Measurements from ENCODE around the gene MYO3B. TPM values are rescaled to one million over a fixed set of nuclear protein-coding genes. Genes with fewer than 3 reads are reported as not detected.

MYO3B gene
- total and polyA plus RNA-seq, 2 of the 8 experiments (the other 6 are each of a cell fraction or from before 2014, with no cell fraction given) = 0.17 to 0.19 TPM

DNA sequence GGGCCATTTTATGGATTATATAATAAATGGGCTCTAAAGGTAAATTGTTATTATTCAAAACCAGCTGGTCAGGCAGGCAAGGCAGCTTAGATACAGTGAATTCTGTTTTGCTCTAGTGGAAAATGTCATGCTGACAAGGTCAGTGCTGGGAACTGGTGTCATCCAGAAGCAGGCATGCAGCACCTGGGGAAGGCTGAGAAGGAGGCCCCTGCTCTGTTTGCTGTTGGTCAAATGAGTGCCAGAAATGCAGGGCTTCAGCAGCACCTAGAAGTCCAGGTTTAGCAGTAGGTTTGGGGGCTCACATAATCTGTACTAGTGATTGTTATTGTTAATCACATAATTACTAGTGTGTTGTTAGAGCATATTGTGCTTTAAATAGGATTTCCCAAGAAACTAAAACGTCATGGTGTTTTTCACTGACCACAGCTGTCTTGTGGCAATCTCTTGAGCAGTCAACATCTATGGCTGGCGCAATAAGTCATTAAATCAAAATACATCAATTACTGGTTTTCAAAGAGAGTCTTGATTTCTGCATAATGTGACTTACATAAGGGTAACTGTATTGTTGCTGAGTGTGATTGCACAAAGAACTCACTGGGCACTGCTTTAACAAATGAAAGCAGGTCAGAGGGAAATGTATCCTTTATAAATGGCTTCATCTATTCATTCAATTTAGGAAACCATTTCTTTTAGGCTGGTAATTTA, 99.1 kb downstream of the MYO3B start:
- H2AFZ ChIP-seq (ENCODE audit: low read length) = 0 out of 2 replicates have a peak overlapping the region, but pooled peaks have one; percentile 1
- no peak for TF ChIP-seq GABPA (IDR thresholded peaks at IDR 0.05; ENCODE audit: borderline replicate concordance, insufficient read depth, low read length)
- TF ChIP-seq SAP30 (IDR thresholded peaks at IDR 0.05; ENCODE audit: insufficient read depth, insufficient replicate concordance, low read length) = no peak
- TF ChIP-seq NRF1 (IDR thresholded peaks at IDR 0.05; ENCODE audit: low read depth, low read length) = no peak
- no peak for TF ChIP-seq KDM4A (IDR thresholded peaks at IDR 0.05; ENCODE audit: low read depth, low read length, severe bottlenecking)
- TF ChIP-seq CBX8 (IDR thresholded peaks at IDR 0.05; ENCODE audit: borderline replicate concordance, low read depth, low read length) = no peak
- no peak for TF ChIP-seq CBX5 (IDR thresholded peaks at IDR 0.05; ENCODE audit: low read depth, low read length)
- TF ChIP-seq SP1 (IDR thresholded peaks at IDR 0.05; ENCODE audit: low read depth, low read length) = no peak
- no peak for TF ChIP-seq MAFK (IDR thresholded peaks at IDR 0.05; ENCODE audit: low read depth, low read length)

More for the DNA sequence above, 99.1 kb downstream of the MYO3B start:
- Histone ChIP-seq H3K9me3 (ENCODE audit: insufficient read depth in 2 of 2, low read depth in 1 of 2, low read length in 1 of 2) (no peaks in the 10 kb centered on the region), H3K36me3 (ENCODE audit: control insufficient read depth in 2 of 4, insufficient read depth in 4 of 4, low read length in 3 of 4) (no peaks in the 10 kb centered on the region), H3K9ac (replicated peaks in 1 of 4; ENCODE audit: extremely low read depth in 1 of 4, low read depth in 3 of 4, low read length in 3 of 4) (no peak overlapping the region), H3K23ac (ENCODE audit: insufficient read length) (no peak overlapping the region), H3K4ac (replicated peaks; ENCODE audit: insufficient read length, low read depth, low read length) (no peak overlapping the region), H3K56ac (replicated peaks; ENCODE audit: insufficient read length, low read depth, low read length) (no peak overlapping the region), H4K5ac (ENCODE audit: insufficient read length, low read depth, low read length) (no peak overlapping the region), H3K27ac (ENCODE audit: low read depth, low read length) (no peak overlapping the region), H3K27me3 (replicated peaks in 1 of 4; ENCODE audit: control insufficient read depth in 3 of 4, extremely low read depth in 1 of 4, insufficient read depth in 3 of 4, low read length in 3 of 4) (no peaks in the 10 kb centered on the region), H3K18ac (ENCODE audit: extremely low read depth, low read length) (no peak overlapping the region), H3K14ac (ENCODE audit: insufficient read length) (no peak overlapping the region), H3K4me3 (ENCODE audit: extremely low read depth in 1 of 4, insufficient read depth in 2 of 4, low read depth in 3 of 4, low read length in 4 of 4) (no peak overlapping the region), H3K79me2 (ENCODE audit: control insufficient read depth in 1 of 2, insufficient read depth in 2 of 2, low read length in 2 of 2) (no peaks in the 10 kb centered on the region), H2BK120ac (replicated peaks; ENCODE audit: low read depth, low read length) (no peak overlapping the region), H4K91ac (replicated peaks; ENCODE audit: insufficient read length, low read length) (peak overlapping the region; percentile 39), H3K4me2 (ENCODE audit: insufficient read depth in 1 of 2, low read depth in 2 of 2, low read length in 2 of 2) (no peak overlapping the region), H3K23me2 (ENCODE audit: low read depth, low read length) (no peaks in the 10 kb centered on the region), H2AK5ac (ENCODE audit: low read depth, low read length) (no peak overlapping the region), H2BK12ac (ENCODE audit: low read depth, low read length) (no peak overlapping the region), H2BK20ac (ENCODE audit: low read length) (no peak overlapping the region), H2BK15ac (ENCODE audit: low read length) (no peak overlapping the region), H2BK5ac (ENCODE audit: low read depth, low read length) (no peak overlapping the region), H3K4me1 (replicated peaks in 1 of 4; ENCODE audit: control insufficient read depth in 3 of 4, insufficient read depth in 4 of 4, low read length in 3 of 4) (no peaks in the 10 kb centered on the region), H3K79me1 (ENCODE audit: low read depth, low read length) (no peaks in the 10 kb centered on the region), H4K20me1 (replicated peaks in 1 of 2; ENCODE audit: control insufficient read depth in 1 of 2, insufficient read depth in 2 of 2, low read length in 2 of 2) (no peaks in the 10 kb centered on the region), H4K8ac (ENCODE audit: extremely low read depth, insufficient read depth, low read length) (no peak overlapping the region)
- FAIRE-seq (no peak), DNase-seq (ENCODE audit: low read depth in 1 of 2, low spot score in 2 of 2) (no peak)
- ChIA-PET POLR2A (ENCODE audit: partially characterized antibody) (no interaction called here), CTCF (ENCODE audit: partially characterized antibody) (interaction anchor here (1.8 kb wide), 1 partner anchor 20 kb away, joined by 5 read pairs; no protein-coding TSS in a partner anchor)
- 69% methylated on average over 2 of the region's 2 CpGs; no CpG with 5 or more reads in 1 of the 2 experiments for WGBS, 2 experiments (ENCODE audit: extremely low coverage in 1 of 2, insufficient coverage in 1 of 2, insufficient read length in 1 of 2, insufficient replicate concordance in 2 of 2, low coverage in 1 of 2, low lambda C conversion rate in 2 of 2, missing lambda C conversion rate in 1 of 2)
